NT2/D1 (cell line): ENCODE data around the gene CDH5.

Experiments used
- YY1 ChIP-seq: IDR thresholded peaks from 2 replicates; pipeline ENCODE4 v1.6.1; 2011; ENCODE audit not compliant: insufficient read length, insufficient read depth
- ZNF274 ChIP-seq: IDR thresholded peaks from 2 replicates; pipeline ENCODE4 v1.6.1; 2011; ENCODE audit warnings: mild to moderate bottlenecking, low read depth, low read length

DNA sequence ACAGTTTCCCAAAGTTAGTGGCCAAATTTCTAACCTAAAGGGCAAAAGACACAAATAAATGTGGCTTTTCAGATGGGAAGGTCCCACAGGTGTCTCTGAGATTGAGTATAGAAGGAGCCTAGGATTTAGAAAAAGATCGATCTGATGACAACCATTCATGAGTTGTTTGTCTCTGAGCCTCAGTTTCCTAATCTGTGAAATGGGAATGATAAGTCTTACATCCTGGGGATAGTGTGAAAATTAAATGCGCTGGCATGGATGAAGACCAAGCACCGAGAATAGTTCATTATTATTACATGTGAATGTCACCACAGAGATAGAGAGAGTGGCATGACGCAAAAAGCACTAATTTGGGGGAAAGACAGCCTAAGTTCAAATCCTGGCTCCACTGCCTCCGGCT lies 7.2 kb downstream of the CDH5 start:
- TF ChIP-seq YY1 (no peak), ZNF274 (no peak)
